Fibroblast of pulmonary artery (primary cell): Measurements from ENCODE around the gene RFPL1.
"Not testable (repeated sequence)": the region's sequence is repeated elsewhere in the genome, so short reads cannot be mapped to it uniquely, and the experiment has no call there.

Experiments used
- DNase-seq: peaks from one replicate; pipeline ENCODE4 v3.0.0-alpha.2; 2010; ENCODE audit warnings: low read depth
- H3K4me3 ChIP-seq: replicated peaks from 2 replicates; pipeline ENCODE4 v1.5.1; 2011; ENCODE audit warnings: low read depth, mild to moderate bottlenecking, control low read depth, low read length, moderate library complexity
- TF ChIP-seq, protein P1 (sequence below): IDR thresholded peaks from 2 replicates; pipeline ENCODE4 v1.5.1; 2011; ENCODE audit warnings: mild to moderate bottlenecking, control low read depth, low read length, inconsistent platforms; ENCODE audit errors: missing control alignments

The RFPL1 gene

DNA sequence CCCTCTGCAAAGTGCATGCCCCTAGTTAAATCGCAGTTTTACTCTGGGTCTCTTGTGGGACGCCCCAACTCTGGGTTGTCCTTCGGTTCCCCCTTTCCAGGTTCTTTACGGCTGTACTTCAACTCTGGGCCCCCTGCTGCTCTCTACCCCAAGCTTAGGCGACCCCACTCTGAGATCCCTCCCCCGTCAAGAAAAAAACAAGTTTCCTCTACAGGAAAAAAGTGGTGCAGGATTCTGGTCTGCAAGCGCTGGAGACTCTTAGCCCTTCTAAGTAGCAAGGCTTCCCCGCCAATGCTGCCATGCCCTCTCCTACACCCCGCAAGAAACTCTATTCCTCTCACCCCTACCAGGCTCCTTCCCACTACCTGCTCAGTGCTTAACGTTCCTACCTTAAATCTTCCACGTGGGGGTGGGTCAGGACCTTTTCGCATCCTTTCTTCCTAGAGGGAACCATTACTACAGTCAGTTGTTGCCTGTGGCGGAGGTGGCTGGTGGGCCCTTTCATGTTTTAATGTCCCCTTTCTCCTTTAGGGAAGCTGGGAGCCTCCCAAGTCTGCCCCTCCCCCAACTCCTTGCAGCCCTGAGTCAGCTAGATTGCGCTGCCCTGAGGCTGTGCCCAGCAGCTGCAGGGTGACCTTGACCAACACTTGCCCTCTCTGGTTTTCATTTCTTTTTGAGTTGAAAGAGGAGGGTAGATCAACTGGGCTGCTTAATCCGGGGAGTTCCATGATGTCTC, 43.0 kb downstream of the RFPL1 start:
- H3K4me3 ChIP-seq = peak overlapping the region; percentile 40
- DNase-seq = peak; percentile 16
- TF ChIP-seq, protein P1, sequence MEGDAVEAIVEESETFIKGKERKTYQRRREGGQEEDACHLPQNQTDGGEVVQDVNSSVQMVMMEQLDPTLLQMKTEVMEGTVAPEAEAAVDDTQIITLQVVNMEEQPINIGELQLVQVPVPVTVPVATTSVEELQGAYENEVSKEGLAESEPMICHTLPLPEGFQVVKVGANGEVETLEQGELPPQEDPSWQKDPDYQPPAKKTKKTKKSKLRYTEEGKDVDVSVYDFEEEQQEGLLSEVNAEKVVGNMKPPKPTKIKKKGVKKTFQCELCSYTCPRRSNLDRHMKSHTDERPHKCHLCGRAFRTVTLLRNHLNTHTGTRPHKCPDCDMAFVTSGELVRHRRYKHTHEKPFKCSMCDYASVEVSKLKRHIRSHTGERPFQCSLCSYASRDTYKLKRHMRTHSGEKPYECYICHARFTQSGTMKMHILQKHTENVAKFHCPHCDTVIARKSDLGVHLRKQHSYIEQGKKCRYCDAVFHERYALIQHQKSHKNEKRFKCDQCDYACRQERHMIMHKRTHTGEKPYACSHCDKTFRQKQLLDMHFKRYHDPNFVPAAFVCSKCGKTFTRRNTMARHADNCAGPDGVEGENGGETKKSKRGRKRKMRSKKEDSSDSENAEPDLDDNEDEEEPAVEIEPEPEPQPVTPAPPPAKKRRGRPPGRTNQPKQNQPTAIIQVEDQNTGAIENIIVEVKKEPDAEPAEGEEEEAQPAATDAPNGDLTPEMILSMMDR = no peak

DNA sequence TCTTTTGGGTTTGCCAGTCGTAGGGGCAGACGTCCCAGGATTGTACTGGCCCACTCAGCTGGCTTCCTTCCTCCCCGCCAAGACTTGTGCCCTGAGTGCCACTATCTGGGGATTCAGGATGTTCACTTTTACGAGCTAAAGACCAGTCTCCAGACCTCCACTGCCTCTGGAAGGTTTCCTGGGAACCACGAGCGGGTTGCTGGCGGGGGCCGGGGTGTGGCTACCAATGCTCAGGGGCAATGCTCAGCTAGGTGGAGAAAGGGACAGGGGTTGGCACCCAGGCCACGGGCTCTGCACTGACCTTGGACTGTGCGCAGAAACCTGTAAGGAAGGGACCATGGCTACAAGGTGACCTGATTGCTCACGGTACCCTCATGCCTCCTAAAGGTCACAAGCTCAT, 43.9 kb downstream of the RFPL1 start:
- TF ChIP-seq, protein P1 = no peak
- no peak overlapping the region for H3K4me3 ChIP-seq

DNA sequence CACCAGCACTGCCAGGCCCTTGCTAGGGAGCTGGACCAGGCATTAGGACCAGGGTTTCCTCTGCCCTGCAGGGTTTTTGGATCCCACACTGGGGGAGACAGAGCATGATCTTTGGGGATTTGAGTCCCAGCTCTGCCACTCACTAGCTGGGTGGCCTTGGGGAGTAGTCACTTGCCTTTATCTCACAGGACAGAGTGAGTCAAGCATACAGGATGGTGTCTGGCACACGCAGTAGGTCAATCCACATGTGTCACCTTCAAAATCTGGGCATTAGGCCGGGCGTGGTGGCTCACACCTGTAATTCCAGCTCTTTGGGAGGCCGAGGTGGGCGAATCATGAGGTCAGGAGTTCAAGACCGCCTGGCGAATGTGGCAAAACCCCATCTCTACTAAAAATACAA, 44.3 kb downstream of the RFPL1 start:
- H3K4me3 ChIP-seq = no peak overlapping the region
- TF ChIP-seq, protein P1 = no peak
- DNase-seq = no peak

More for the DNA sequence above, 43.9 kb downstream of the RFPL1 start:
- DNase-seq = no peak

DNA sequence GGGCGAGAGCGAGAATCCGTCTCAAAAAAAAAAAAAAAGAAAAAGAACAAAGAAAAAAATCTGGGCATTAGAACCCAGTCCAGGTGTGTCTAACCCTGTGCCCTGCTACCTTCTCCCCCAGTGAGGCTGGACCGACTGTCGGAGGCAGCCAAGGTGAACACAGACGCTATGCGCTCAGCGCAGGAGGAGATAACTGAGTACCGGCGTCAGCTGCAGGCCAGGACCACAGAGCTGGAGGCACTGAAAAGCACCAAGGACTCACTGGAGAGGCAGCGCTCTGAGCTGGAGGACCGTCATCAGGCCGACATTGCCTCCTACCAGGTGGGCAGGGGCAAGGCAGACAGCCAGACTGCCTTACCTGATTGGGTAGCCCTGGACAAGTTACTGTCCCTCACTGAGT, 44.9 kb downstream of the RFPL1 start:
- TF ChIP-seq, protein P1 = no peak
- no peak overlapping the region for H3K4me3 ChIP-seq
- DNase-seq = no peak

DNA sequence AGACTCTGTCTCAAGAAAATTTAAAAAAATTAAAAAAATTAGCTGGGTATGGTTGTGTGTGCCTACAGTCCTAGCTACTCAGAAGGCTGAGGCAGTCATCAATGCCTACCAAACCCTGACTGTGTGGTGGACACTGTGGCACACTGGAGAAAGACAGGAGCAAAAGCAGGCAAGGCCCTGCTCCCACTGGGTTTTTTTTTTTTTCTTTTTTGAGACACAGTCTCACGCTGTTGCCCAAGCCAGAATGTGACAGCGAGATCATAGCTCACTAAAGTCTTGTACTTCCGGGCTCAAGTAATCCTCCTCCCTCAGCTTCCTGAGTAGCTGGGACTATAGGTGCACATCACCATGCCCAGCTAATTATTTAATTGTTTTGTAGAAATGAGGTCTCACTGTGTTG, 46.3 kb downstream of the RFPL1 start:
- no peak for DNase-seq
- H3K4me3 ChIP-seq = no peak overlapping the region
- TF ChIP-seq, protein P1 = no peak

DNA sequence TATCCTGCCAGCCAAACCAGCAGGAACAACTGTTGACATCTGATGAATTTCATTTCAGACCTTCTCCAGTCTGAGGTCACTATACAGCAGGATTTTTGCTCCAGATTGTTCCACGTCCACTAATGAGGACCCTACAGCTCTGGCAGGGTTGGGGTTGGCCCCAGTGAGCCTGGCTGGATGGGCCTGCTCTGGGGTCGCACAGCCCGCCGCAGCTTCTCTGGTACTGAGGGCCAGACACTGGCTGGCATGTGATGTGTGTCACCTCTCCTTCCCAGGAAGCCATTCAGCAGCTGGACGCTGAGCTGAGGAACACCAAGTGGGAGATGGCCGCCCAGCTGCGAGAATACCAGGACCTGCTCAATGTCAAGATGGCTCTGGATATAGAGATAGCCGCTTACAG, 47.1 kb downstream of the RFPL1 start:
- DNase-seq = no peak
- TF ChIP-seq, protein P1 = no peak

DNA sequence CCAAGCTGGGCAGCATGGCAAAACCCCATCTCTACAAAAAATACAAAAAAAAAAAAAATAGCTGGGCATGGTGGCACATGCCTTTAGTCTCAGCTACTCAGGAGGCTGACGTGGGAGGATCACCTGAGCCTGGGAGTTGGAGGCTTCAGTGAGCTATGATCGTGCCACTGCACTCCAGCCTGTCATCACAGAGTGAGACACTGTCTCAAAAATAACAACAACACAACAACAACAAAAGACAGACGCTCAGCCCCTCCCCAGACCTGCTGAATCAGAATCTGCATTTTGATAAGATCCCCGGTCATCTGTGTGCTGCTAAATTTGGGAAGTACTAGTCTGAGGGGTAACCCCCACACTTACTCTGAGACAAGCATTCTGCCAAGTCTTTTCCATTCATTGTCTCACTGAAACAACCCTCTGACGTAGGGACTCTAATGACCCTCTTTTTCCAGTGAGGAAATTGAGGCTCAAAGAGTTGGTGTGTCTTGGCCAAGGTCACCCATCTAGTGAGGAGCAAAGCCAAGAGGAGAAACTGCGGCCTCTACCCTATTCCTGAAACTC, 49.1 kb downstream of the RFPL1 start:
- DNase-seq = no peak
- no peak overlapping the region for H3K4me3 ChIP-seq
- TF ChIP-seq, protein P1 = no peak

More for the DNA sequence above, 47.1 kb downstream of the RFPL1 start:
- H3K4me3 ChIP-seq = no peak overlapping the region

DNA sequence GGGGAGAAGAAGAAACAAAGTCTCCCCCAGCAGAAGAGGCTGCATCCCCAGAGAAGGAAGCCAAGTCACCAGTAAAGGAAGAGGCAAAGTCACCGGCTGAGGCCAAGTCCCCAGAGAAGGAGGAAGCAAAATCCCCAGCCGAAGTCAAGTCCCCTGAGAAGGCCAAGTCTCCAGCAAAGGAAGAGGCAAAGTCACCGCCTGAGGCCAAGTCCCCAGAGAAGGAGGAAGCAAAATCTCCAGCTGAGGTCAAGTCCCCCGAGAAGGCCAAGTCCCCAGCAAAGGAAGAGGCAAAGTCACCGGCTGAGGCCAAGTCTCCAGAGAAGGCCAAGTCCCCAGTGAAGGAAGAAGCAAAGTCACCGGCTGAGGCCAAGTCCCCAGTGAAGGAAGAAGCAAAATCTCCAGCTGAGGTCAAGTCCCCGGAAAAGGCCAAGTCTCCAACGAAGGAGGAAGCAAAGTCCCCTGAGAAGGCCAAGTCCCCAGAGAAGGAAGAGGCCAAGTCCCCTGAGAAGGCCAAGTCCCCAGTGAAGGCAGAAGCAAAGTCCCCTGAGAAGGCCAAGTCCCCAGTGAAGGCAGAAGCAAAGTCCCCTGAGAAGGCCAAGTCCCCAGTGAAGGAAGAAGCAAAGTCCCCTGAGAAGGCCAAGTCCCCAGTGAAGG, 50.9 kb downstream of the RFPL1 start:
- not testable (repeated sequence) for DNase-seq, H3K4me3 ChIP-seq
